ENCODE results near the gene TPST1.

The TPST1 gene

DNA sequence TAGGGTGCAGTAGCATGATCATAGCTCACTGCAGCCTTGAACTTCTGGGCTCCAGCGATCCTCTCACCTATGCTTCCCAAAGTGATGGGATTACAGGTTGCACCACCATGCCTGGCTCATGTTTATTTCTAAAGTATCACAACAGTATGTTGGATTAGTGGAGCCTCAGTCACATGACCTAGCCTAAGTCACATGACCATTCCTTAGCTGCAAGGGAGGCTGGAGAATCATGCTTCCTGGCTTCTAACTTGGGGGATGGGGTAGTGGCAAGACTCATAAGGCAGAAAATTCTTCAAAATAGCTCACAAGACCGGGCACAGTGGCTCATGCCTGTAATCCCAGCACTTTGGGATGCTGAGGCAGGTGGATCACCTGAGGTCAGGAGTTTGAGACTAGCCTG, 26.9 kb upstream of the TPST1 start:
- no peak for TF ChIP-seq EP300 (IDR thresholded peaks at IDR 0.05; ENCODE audit: borderline replicate concordance)
- TF ChIP-seq MAX (IDR thresholded peaks at IDR 0.05) = no peak
- TF ChIP-seq USF1 (IDR thresholded peaks at IDR 0.05) = peak; percentile 76

DNA sequence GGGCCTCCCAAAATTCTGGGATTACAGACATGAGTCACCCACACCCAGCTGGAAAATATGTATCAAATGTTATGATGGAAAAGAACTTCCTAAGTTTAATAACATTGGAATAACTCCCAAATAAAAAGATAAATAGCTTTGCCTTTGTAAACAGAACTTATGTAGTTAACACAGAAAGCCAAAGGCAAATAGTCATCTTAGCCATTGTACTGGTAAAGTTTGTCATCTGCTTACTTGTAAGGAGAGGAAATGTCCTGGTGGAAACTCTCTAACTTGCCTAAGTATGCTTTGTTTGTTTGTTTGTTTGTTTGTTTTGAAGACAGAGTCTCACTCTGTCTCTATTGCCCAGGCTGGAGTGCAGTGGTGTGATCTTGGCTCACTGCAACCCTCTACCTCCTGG, 23.8 kb upstream of the TPST1 start:
- no peak for TF ChIP-seq EGR1 (IDR thresholded peaks at IDR 0.05)
- TF ChIP-seq NFIC (IDR thresholded peaks at IDR 0.05) = no peak
- no peak for TF ChIP-seq TAF1 (IDR thresholded peaks at IDR 0.05; ENCODE audit: low read depth)
- TF ChIP-seq TEAD4 (IDR thresholded peaks at IDR 0.05) = no peak
- no peak for TF ChIP-seq YY1 (IDR thresholded peaks at IDR 0.05; ENCODE audit: low read depth)
- no peak for TF ChIP-seq EP300 (IDR thresholded peaks at IDR 0.05; ENCODE audit: borderline replicate concordance)
- TF ChIP-seq TCF12 (IDR thresholded peaks at IDR 0.05; ENCODE audit: low read depth) = no peak
- no peak for TF ChIP-seq CREB1 (IDR thresholded peaks at IDR 0.05; ENCODE audit: low read depth)
- TF ChIP-seq CEBPB (IDR thresholded peaks at IDR 0.05) = no peak
- no peak for TF ChIP-seq REST (IDR thresholded peaks at IDR 0.05; ENCODE audit: low read depth)
- no peak for TF ChIP-seq ZBTB7A (IDR thresholded peaks at IDR 0.05; ENCODE audit: low read depth)
- TF ChIP-seq USF1 (IDR thresholded peaks at IDR 0.05) = no peak
- no peak for TF ChIP-seq RAD21 (IDR thresholded peaks at IDR 0.05; ENCODE audit: low read depth)
- TF ChIP-seq FOXM1 (IDR thresholded peaks at IDR 0.05; ENCODE audit: borderline replicate concordance, low read depth) = no peak
- TF ChIP-seq MAX (IDR thresholded peaks at IDR 0.05) = no peak

GRCh38 chr7:66181845-66182244, 23.3 kb upstream of the TPST1 start:
- no peak for TF ChIP-seq MAX (IDR thresholded peaks at IDR 0.05)
- TF ChIP-seq ZBTB7A (IDR thresholded peaks at IDR 0.05; ENCODE audit: low read depth) = no peak
- TF ChIP-seq CREB1 (IDR thresholded peaks at IDR 0.05; ENCODE audit: low read depth) = no peak
- TF ChIP-seq NFIC (IDR thresholded peaks at IDR 0.05) = no peak

- TF ChIP-seq MAX (IDR thresholded peaks at IDR 0.05) (no peak), CEBPB (IDR thresholded peaks at IDR 0.05) (no peak), EGR1 (IDR thresholded peaks at IDR 0.05) (no peak), USF1 (IDR thresholded peaks at IDR 0.05) (no peak), CREB1 (IDR thresholded peaks at IDR 0.05; ENCODE audit: low read depth) (no peak)
Observed at GRCh38 chr7:66182920-66183319, 22.2 kb upstream of the TPST1 start.

GRCh38 chr7:66183700-66184099, 21.4 kb upstream of the TPST1 start:
- no peak for TF ChIP-seq REST (IDR thresholded peaks at IDR 0.05; ENCODE audit: low read depth)
- TF ChIP-seq NFIC (IDR thresholded peaks at IDR 0.05) = no peak

DNA sequence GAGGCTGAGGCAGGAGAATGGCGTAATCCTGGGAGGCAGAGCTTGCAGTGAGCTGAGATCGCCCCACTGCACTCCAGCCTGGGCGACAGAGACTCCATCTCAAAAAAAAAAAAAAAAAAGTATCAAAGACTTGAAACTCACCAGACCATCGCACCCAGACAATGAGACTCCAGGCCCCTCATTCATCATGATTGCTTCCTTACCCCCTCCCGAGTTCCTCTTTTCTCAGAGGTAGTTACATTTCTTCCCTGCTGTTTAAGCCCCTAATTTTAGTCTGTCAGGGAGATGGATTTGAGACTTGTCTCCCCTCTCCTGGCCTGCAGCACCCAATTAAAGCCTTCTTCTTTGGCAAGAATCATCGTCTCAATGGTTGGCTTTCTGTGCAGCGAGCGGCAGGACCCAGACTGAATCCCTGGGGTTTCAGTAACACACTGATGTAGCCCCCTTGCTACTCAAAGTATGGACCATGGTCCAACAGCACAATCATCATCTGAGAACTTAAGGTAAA, 19.4 kb upstream of the TPST1 start:
- TF ChIP-seq EP300 (IDR thresholded peaks at IDR 0.05; ENCODE audit: borderline replicate concordance) (no peak), TEAD4 (IDR thresholded peaks at IDR 0.05) (no peak), TCF12 (IDR thresholded peaks at IDR 0.05; ENCODE audit: low read depth) (no peak), REST (IDR thresholded peaks at IDR 0.05; ENCODE audit: low read depth) (no peak), MAX (IDR thresholded peaks at IDR 0.05) (no peak), ZBTB7A (IDR thresholded peaks at IDR 0.05; ENCODE audit: low read depth) (no peak)

All from Ishikawa (cell line).